ENCODE measurements around the gene CA14. TPM values are rescaled to one million over a fixed set of nuclear protein-coding genes. Genes with fewer than 3 reads are reported as not detected.

CA14 gene
- total and polyA plus RNA-seq, 9 of the 15 experiments (the other 6 are each of a cell fraction or from before 2014, with no cell fraction given) = 0.13 to 0.57 (median 0.26) TPM; not detected in 1

GRCh38 chr1:150235852-150236613 lies 21.5 kb upstream of the CA14 start, which contains the start of gene ANP32E (continued):
- TF ChIP-seq ETV6 (IDR thresholded peaks at IDR 0.05; ENCODE audit: borderline replicate concordance in 1 of 2, low read depth in 2 of 2, low read length in 1 of 2) (no peak), ETV6 (CRISPR knock-in tag; IDR thresholded peaks at IDR 0.05; ENCODE audit: borderline replicate concordance) (0 out of 2 replicates have a peak, but pooled peaks have one; percentile 17), PCBP1 (IDR thresholded peaks at IDR 0.05; ENCODE audit: low read depth, low read length, poor library complexity, severe bottlenecking) (no peak), CEBPG (CRISPR knock-in tag; IDR thresholded peaks at IDR 0.05) (no peak), CEBPG (tag; conservative IDR thresholded peaks at IDR 0.05 in 1 of 2, IDR thresholded peaks at IDR 0.05 in 1 of 2) (no peak), NKRF (IDR thresholded peaks at IDR 0.05; ENCODE audit: borderline replicate concordance) (peak; percentile 66), NCOA1 (IDR thresholded peaks at IDR 0.05; ENCODE audit: low read depth) (peak; percentile 53), TRIM28 (IDR thresholded peaks at IDR 0.05) (peak; percentile 14; the same call in 1 of the 2 replicates), ZNF134 (CRISPR knock-in tag; conservative IDR thresholded peaks at IDR 0.05) (no peak), RNF2 (IDR thresholded peaks at IDR 0.05) (peak; percentile 82), FOS (IDR thresholded peaks at IDR 0.05; ENCODE audit: extremely low read depth, insufficient read length) (peak; percentile 98), NFIX (CRISPR knock-in tag; IDR thresholded peaks at IDR 0.05; ENCODE audit: low read depth) (no peak), TAL1 (IDR thresholded peaks at IDR 0.05) (peak; percentile 12; the same call in 1 of the 2 replicates), CBX5 (IDR thresholded peaks at IDR 0.05; ENCODE audit: borderline replicate concordance, low read depth) (no peak), HIVEP1 (CRISPR knock-in tag; IDR thresholded peaks at IDR 0.05) (no peak), BRF2 (IDR thresholded peaks at IDR 0.05; ENCODE audit: borderline replicate concordance, insufficient read depth, insufficient read length) (no peak), CHCHD3 (CRISPR knock-in tag; IDR thresholded peaks at IDR 0.05) (no peak), TFAM (CRISPR knock-in tag; conservative IDR thresholded peaks at IDR 0.05) (no peak), NR2C2 (CRISPR knock-in tag; IDR thresholded peaks at IDR 0.05) (peak; percentile 67; the same call in 1 of the 2 replicates), NR2C2 (tag; IDR thresholded peaks at IDR 0.05) (peak; percentile 68), SAP30 (IDR thresholded peaks at IDR 0.05; ENCODE audit: borderline replicate concordance, insufficient read depth, low read depth, low read length, poor library complexity, severe bottlenecking) (peak; percentile 37), CTCF (IDR thresholded peaks at IDR 0.05 in 2 of 3, conservative IDR thresholded peaks at IDR 0.05 in 1 of 3; ENCODE audit: insufficient read depth in 2 of 3, low read depth in 1 of 3, low read length in 3 of 3) (no peak; a peak in 1 of 6 replicates), L3MBTL2 (IDR thresholded peaks at IDR 0.05) (peak; percentile 94), BCL6 (CRISPR knock-in tag; IDR thresholded peaks at IDR 0.05) (no peak), BRD4 (IDR thresholded peaks at IDR 0.05) (peak; percentile 97), CREM (IDR thresholded peaks at IDR 0.05; ENCODE audit: low read depth) (peak; percentile 92)

Data from K562 (cell line).